ENCODE measurements around the gene SCUBE3. TPM values are rescaled to one million over a fixed set of nuclear protein-coding genes. Genes with fewer than 3 reads are reported as not detected.

Gene SCUBE3
- total RNA-seq, 1 donor from 2014 or later: 8.8 TPM

DNA sequence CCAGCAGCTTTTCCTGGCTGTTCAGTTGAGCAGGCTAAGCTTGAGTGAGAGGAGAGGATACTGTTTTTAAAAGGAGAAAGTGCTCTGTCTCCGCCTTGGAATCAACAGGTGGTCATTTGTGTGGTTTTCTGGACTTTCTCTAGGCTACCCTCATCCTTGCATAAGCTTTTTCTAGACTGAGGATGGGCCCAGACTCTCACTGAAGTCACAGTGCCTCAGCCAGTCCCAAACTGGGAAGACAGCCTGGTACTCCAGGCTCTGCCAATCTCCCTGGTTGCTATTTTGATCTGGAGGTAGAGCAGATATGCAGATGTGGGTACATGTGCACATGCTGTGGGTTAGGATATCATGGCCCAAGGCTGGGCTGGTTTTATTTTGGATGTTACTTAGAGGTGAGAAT, 7.0 kb downstream of the SCUBE3 start:
- H3K4me3 ChIP-seq: no peak overlapping the region
- peaks cover 75% of the 10 kb centered on the region for H3K4me1 ChIP-seq
- no peaks in the 10 kb centered on the region for H3K9me3 ChIP-seq (replicated peaks)
- peaks cover 11% of the 10 kb centered on the region for H3K27me3 ChIP-seq (ENCODE audit: low read depth)
- H3K36me3 ChIP-seq: no peaks in the 10 kb centered on the region
- TF ChIP-seq, protein P1, sequence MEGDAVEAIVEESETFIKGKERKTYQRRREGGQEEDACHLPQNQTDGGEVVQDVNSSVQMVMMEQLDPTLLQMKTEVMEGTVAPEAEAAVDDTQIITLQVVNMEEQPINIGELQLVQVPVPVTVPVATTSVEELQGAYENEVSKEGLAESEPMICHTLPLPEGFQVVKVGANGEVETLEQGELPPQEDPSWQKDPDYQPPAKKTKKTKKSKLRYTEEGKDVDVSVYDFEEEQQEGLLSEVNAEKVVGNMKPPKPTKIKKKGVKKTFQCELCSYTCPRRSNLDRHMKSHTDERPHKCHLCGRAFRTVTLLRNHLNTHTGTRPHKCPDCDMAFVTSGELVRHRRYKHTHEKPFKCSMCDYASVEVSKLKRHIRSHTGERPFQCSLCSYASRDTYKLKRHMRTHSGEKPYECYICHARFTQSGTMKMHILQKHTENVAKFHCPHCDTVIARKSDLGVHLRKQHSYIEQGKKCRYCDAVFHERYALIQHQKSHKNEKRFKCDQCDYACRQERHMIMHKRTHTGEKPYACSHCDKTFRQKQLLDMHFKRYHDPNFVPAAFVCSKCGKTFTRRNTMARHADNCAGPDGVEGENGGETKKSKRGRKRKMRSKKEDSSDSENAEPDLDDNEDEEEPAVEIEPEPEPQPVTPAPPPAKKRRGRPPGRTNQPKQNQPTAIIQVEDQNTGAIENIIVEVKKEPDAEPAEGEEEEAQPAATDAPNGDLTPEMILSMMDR (IDR thresholded peaks at IDR 0.05; ENCODE audit: borderline replicate concordance): no peak
- H3K27ac ChIP-seq (replicated peaks): peak overlapping the region; percentile 58
- DNase-seq: peak; percentile 41
- intact Hi-C loops (cut with micrococcal nuclease): no loop called here

DNA sequence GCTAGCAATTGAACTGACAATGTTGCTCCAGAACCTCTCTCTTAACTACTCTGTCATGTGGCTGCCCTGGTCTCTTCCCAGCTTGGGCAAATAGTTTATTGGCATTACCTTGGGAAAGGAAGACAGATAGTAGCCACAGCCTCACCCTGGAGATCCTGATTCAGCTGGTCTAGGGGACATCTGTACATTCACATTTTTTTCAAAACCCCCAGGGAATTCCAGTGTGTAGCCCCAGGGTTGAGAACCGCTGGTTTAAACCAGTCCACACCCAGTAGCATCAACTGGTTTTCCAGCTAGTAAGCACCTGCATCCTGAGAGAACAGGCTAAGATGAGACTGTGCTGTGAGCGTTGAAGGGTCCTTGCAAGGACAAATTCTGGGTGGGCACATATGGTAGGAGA, 9.6 kb downstream of the SCUBE3 start:
- TF ChIP-seq, protein P1 (IDR thresholded peaks at IDR 0.05; ENCODE audit: borderline replicate concordance): no peak
- Histone ChIP-seq H3K4me1 (peaks cover 51% of the 10 kb centered on the region), H3K9me3 (replicated peaks) (no peaks in the 10 kb centered on the region), H3K27me3 (ENCODE audit: low read depth) (no peaks in the 10 kb centered on the region), H3K4me3 (no peak overlapping the region), H3K36me3 (no peaks in the 10 kb centered on the region), H3K27ac (replicated peaks) (no peak overlapping the region)
- no peak for DNase-seq
- intact Hi-C loops (cut with micrococcal nuclease): no loop called here

DNA sequence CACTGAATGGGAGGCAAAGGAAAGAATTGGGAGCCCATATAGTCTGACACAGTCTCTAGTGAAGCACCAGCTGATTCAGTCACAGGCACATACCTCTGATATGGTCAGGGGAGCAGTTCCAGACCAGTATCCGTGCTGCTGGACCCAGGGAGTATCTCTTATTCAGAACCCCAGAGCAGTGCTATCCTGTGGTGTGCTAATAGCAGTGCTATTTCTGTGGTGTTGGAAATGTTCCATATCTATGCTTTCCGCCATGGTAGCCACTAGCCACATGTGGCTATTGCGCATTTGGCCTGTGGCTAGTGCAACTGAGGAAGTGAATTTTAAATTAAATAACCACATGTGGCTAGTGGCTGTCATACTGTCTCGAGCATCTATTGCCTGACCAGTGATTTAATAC, 11.0 kb downstream of the SCUBE3 start:
- intact Hi-C loops (cut with micrococcal nuclease): no loop called here
- Histone ChIP-seq H3K4me1 (peaks cover 39% of the 10 kb centered on the region), H3K27me3 (ENCODE audit: low read depth) (no peaks in the 10 kb centered on the region), H3K4me3 (no peak overlapping the region), H3K36me3 (no peaks in the 10 kb centered on the region), H3K27ac (replicated peaks) (peak overlapping the region; percentile 46), H3K9me3 (replicated peaks) (no peaks in the 10 kb centered on the region)
- TF ChIP-seq, protein P1 (IDR thresholded peaks at IDR 0.05; ENCODE audit: borderline replicate concordance): no peak
- no peak for DNase-seq

DNA sequence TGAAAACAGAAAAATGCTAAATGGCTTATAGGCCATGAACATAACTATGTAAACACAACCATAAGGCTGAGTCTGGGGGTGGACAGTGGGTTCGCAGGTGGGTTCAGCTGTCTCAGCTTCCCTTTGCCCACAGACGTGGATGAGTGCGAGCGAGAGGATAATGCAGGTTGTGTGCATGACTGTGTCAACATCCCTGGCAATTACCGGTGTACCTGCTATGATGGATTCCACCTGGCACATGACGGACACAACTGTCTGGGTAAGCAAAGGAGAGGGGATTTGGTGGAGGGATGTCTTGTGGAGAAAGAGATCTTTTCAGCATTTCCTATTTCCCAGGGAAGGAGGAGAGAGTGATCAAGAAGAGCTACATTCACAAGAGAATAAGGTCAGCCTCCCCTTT, 14.7 kb downstream of the SCUBE3 start:
- intact Hi-C loops (cut with micrococcal nuclease): no loop called here
- Histone ChIP-seq H3K27ac (replicated peaks) (no peak overlapping the region), H3K9me3 (replicated peaks) (no peaks in the 10 kb centered on the region), H3K36me3 (no peaks in the 10 kb centered on the region), H3K27me3 (ENCODE audit: low read depth) (no peaks in the 10 kb centered on the region), H3K4me3 (no peak overlapping the region), H3K4me1 (peaks cover 41% of the 10 kb centered on the region)
- DNase-seq: no peak
- TF ChIP-seq, protein P1 (IDR thresholded peaks at IDR 0.05; ENCODE audit: borderline replicate concordance): no peak

DNA sequence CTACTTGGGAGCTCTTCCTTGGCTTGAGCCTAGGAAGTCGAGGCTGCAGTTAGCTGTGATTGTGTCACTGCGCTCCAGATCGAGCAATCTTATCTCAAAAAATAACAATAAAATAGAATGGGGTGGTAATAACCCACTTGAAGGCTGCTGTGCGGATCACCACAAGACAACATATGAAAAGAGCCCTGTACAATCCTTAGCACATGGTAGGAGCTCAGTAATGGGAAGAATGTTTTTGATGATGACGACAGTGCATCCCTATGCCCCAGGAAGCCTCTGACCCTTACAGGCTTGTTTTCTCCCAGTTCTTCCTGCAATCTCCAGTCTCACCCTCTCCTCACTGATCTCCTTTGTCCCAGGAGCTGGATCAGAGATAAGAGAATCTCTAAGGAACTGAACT, 15.5 kb downstream of the SCUBE3 start:
- no peaks in the 10 kb centered on the region for H3K36me3 ChIP-seq
- peak overlapping the region; percentile 2 for H3K27ac ChIP-seq (replicated peaks)
- peaks cover 34% of the 10 kb centered on the region for H3K4me1 ChIP-seq
- no peak for DNase-seq
- no peak overlapping the region for H3K4me3 ChIP-seq
- intact Hi-C loops (cut with micrococcal nuclease): no loop called here
- TF ChIP-seq, protein P1 (IDR thresholded peaks at IDR 0.05; ENCODE audit: borderline replicate concordance): no peak
- H3K27me3 ChIP-seq (ENCODE audit: low read depth): no peaks in the 10 kb centered on the region
- no peaks in the 10 kb centered on the region for H3K9me3 ChIP-seq (replicated peaks)

DNA sequence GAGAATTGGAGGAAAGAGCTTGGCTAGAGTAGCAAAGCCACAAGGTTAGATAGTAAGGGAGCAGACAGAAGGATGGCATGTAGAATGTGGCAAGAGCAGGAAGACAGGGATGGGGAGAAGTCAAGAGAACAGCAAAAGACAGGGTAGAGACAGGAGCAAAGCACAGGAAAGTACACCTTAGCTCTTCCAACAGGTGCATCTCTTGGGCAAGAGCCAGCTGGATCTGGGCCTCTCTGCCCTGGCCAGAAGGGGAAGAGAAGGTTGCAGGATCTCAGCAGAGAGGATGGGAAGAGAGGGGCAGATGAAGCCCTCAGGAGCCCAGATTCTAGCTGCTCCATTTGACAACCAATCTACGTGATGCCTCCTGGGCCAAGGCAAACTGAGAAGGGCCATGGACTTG, 16.7 kb downstream of the SCUBE3 start:
- Histone ChIP-seq H3K27ac (replicated peaks) (peak overlapping the region; percentile 42), H3K27me3 (ENCODE audit: low read depth) (no peaks in the 10 kb centered on the region), H3K4me3 (no peak overlapping the region), H3K9me3 (replicated peaks) (no peaks in the 10 kb centered on the region), H3K4me1 (peaks cover 27% of the 10 kb centered on the region), H3K36me3 (no peaks in the 10 kb centered on the region)
- TF ChIP-seq, protein P1 (IDR thresholded peaks at IDR 0.05; ENCODE audit: borderline replicate concordance): no peak
- no peak for DNase-seq
- intact Hi-C loops (cut with micrococcal nuclease): no loop called here

Measured in left ventricle myocardium inferior (tissue), 1 donor.